Muscle layer of colon (tissue), 2 donors: ENCODE measurements around the gene IRAK3.
"Not testable (repeated sequence)": the region's sequence is repeated elsewhere in the genome, so short reads cannot be mapped to it uniquely, and the experiment has no call there.

ENCODE experiments used
- H3K27ac ChIP-seq: one replicate; pipeline ENCODE4 v1.7.0; 2013; ENCODE audit warnings: low read depth, mild to moderate bottlenecking, low read length, moderate library complexity
- H3K27me3 ChIP-seq, 2 donors: one replicate each; pipeline ENCODE4 v1.7.0; 2013; ENCODE audit warnings: low read length in 2 of 2, mild to moderate bottlenecking in 2 of 2; ENCODE audit not compliant: insufficient read depth in 2 of 2, control insufficient read depth in 1 of 2
- H3K36me3 ChIP-seq: one replicate; pipeline ENCODE4 v1.7.0; 2013; ENCODE audit warnings: mild to moderate bottlenecking, low read length; ENCODE audit not compliant: insufficient read depth
- H3K4me1 ChIP-seq: one replicate; pipeline ENCODE4 v1.7.0; 2013; ENCODE audit warnings: mild to moderate bottlenecking, low read length; ENCODE audit not compliant: insufficient read depth
- H3K4me3 ChIP-seq, 2 donors: one replicate each; pipeline ENCODE4 v1.7.0; 2013; ENCODE audit warnings: low read length in 2 of 2, low read depth in 1 of 2, mild to moderate bottlenecking in 1 of 2, moderate library complexity in 1 of 2
- H3K9ac ChIP-seq: one replicate; pipeline ENCODE4 v1.7.0; 2013; ENCODE audit warnings: low read length
- H3K9me3 ChIP-seq: one replicate; pipeline ENCODE4 v1.7.0; 2013; ENCODE audit warnings: mild to moderate bottlenecking, low read length
- donor health status: abdominal sarcoma.
- donor health status: Adenocarcinoma of cecum.

Gene IRAK3

GRCh38 chr12:66195242-66195641 lies 6.2 kb downstream of the IRAK3 start:
- H3K27ac ChIP-seq = no peak overlapping the region
- H3K9ac ChIP-seq = no peak overlapping the region
- no peak overlapping the region for H3K4me3 ChIP-seq
- no peaks in the 10 kb centered on the region for H3K36me3 ChIP-seq
- no peaks in the 10 kb centered on the region for H3K9me3 ChIP-seq
- H3K27me3 ChIP-seq = no peaks in the 10 kb centered on the region
- H3K4me1 ChIP-seq = peaks cover 10% of the 10 kb centered on the region

- Histone ChIP-seq H3K27ac (no peak overlapping the region), H3K9ac (no peak overlapping the region), H3K36me3 (no peaks in the 10 kb centered on the region), H3K27me3 (no peaks in the 10 kb centered on the region), H3K4me1 (peaks cover 10% of the 10 kb centered on the region), H3K9me3 (no peaks in the 10 kb centered on the region), H3K4me3 (no peak overlapping the region)
Measured at GRCh38 chr12:66196806-66197205, 7.8 kb downstream of the IRAK3 start.

GRCh38 chr12:66197495-66197921 lies 8.5 kb downstream of the IRAK3 start:
- Histone ChIP-seq H3K4me1 (peaks cover 10% of the 10 kb centered on the region), H3K27ac (no peak overlapping the region)

GRCh38 chr12:66199141-66199540 lies 10.1 kb downstream of the IRAK3 start:
- H3K9ac ChIP-seq = no peak overlapping the region
- H3K36me3 ChIP-seq = no peaks in the 10 kb centered on the region
- no peaks in the 10 kb centered on the region for H3K27me3 ChIP-seq
- peaks cover 10% of the 10 kb centered on the region for H3K4me1 ChIP-seq
- H3K27ac ChIP-seq = no peak overlapping the region
- no peak overlapping the region for H3K4me3 ChIP-seq
- no peaks in the 10 kb centered on the region for H3K9me3 ChIP-seq

More at GRCh38 chr12:66197495-66197921, 8.5 kb downstream of the IRAK3 start:
- Histone ChIP-seq H3K4me3 (no peak overlapping the region), H3K27me3 (no peaks in the 10 kb centered on the region), H3K9ac (no peak overlapping the region), H3K36me3 (no peaks in the 10 kb centered on the region), H3K9me3 (no peaks in the 10 kb centered on the region)

- Histone ChIP-seq H3K4me3 (no peak overlapping the region), H3K27ac (no peak overlapping the region), H3K36me3 (no peaks in the 10 kb centered on the region), H3K4me1 (peaks cover 10% of the 10 kb centered on the region), H3K27me3 (no peaks in the 10 kb centered on the region), H3K9ac (no peak overlapping the region), H3K9me3 (no peaks in the 10 kb centered on the region)
Measured at GRCh38 chr12:66199831-66200509, 11.0 kb downstream of the IRAK3 start.

- Histone ChIP-seq H3K27ac (no peak overlapping the region), H3K9me3 (no peaks in the 10 kb centered on the region), H3K4me1 (no peaks in the 10 kb centered on the region), H3K4me3 (no peak overlapping the region), H3K36me3 (no peaks in the 10 kb centered on the region), H3K9ac (no peak overlapping the region), H3K27me3 (no peaks in the 10 kb centered on the region)
Measured at GRCh38 chr12:66203820-66204219, 14.8 kb downstream of the IRAK3 start.

- Histone ChIP-seq H3K36me3 (no peaks in the 10 kb centered on the region), H3K27me3 (no peaks in the 10 kb centered on the region), H3K4me3 (no peak overlapping the region), H3K9me3 (no peaks in the 10 kb centered on the region), H3K4me1 (no peaks in the 10 kb centered on the region), H3K27ac (no peak overlapping the region), H3K9ac (no peak overlapping the region)
Measured at GRCh38 chr12:66206141-66206540, 17.1 kb downstream of the IRAK3 start.

GRCh38 chr12:66210840-66211239 lies 21.8 kb downstream of the IRAK3 start:
- H3K27me3 ChIP-seq = no peaks in the 10 kb centered on the region
- no peaks in the 10 kb centered on the region for H3K9me3 ChIP-seq
- H3K9ac ChIP-seq = no peak overlapping the region
- H3K27ac ChIP-seq = no peak overlapping the region
- no peaks in the 10 kb centered on the region for H3K36me3 ChIP-seq
- H3K4me1 ChIP-seq = no peaks in the 10 kb centered on the region
- no peak overlapping the region for H3K4me3 ChIP-seq

- not testable (repeated sequence) for H3K4me1 ChIP-seq, H3K27ac ChIP-seq
Measured at GRCh38 chr12:66211573-66211972, 22.6 kb downstream of the IRAK3 start.

GRCh38 chr12:66213011-66213410 lies 24.0 kb downstream of the IRAK3 start:
- H3K4me3 ChIP-seq, H3K9ac ChIP-seq, H3K4me1 ChIP-seq, H3K9me3 ChIP-seq, H3K27ac ChIP-seq, H3K27me3 ChIP-seq, H3K36me3 ChIP-seq: not testable (repeated sequence)

More at GRCh38 chr12:66211573-66211972, 22.6 kb downstream of the IRAK3 start:
- not testable (repeated sequence) for H3K4me3 ChIP-seq, H3K9ac ChIP-seq, H3K36me3 ChIP-seq, H3K9me3 ChIP-seq, H3K27me3 ChIP-seq

- H3K27me3 ChIP-seq = no peaks in the 10 kb centered on the region
- no peak overlapping the region for H3K4me3 ChIP-seq
- H3K36me3 ChIP-seq = no peaks in the 10 kb centered on the region
- H3K9me3 ChIP-seq = no peaks in the 10 kb centered on the region
- no peak overlapping the region for H3K27ac ChIP-seq
- no peak overlapping the region for H3K9ac ChIP-seq
- no peaks in the 10 kb centered on the region for H3K4me1 ChIP-seq
Measured at GRCh38 chr12:66217342-66217917, 28.4 kb downstream of the IRAK3 start.

GRCh38 chr12:66228462-66228861 lies 39.4 kb downstream of the IRAK3 start:
- no peak overlapping the region for H3K9ac ChIP-seq
- no peaks in the 10 kb centered on the region for H3K9me3 ChIP-seq
- H3K4me1 ChIP-seq = no peaks in the 10 kb centered on the region
- H3K27me3 ChIP-seq = no peaks in the 10 kb centered on the region
- H3K4me3 ChIP-seq = no peak overlapping the region
- H3K36me3 ChIP-seq = no peaks in the 10 kb centered on the region
- no peak overlapping the region for H3K27ac ChIP-seq
